Neuronal stem cell (in vitro differentiated cells): Measurements from ENCODE around the gene AREL1.

Source experiments
- DNase-seq: peaks from one replicate; pipeline ENCODE4 v3.0.0-alpha.2; 2013; ENCODE audit warnings: low spot score
- H2AFZ ChIP-seq: one replicate; pipeline ENCODE4 v1.6.1; 2013; ENCODE audit warnings: mild to moderate bottlenecking, low read length, inconsistent platforms
- H2AK5ac ChIP-seq: 2 replicates; pipeline ENCODE4 v1.6.1; 2013; ENCODE audit warnings: low read depth, mild to moderate bottlenecking, inconsistent platforms, low read length, moderate library complexity, mixed read lengths
- H2BK120ac ChIP-seq: 2 replicates; pipeline ENCODE4 v1.6.1; 2013; ENCODE audit warnings: low read depth, mild to moderate bottlenecking, inconsistent platforms, low read length, moderate library complexity, mixed read lengths
- H2BK12ac ChIP-seq: one replicate; pipeline ENCODE4 v1.6.1; 2013; ENCODE audit warnings: low read length, inconsistent platforms
- H2BK15ac ChIP-seq: 2 replicates; pipeline ENCODE4 v1.6.1; 2013; ENCODE audit warnings: mild to moderate bottlenecking, low read length, inconsistent platforms, mixed read lengths
- H2BK5ac ChIP-seq: one replicate; pipeline ENCODE4 v1.6.1; 2013; ENCODE audit warnings: inconsistent platforms, mild to moderate bottlenecking, low read length, moderate library complexity
- H3K14ac ChIP-seq: one replicate; pipeline ENCODE4 v1.6.1; 2013; ENCODE audit warnings: low read length, inconsistent platforms
- H3K18ac ChIP-seq: 2 replicates; pipeline ENCODE4 v1.6.1; 2013; ENCODE audit warnings: low read length, inconsistent platforms
- H3K23ac ChIP-seq: 2 replicates; pipeline ENCODE4 v1.6.1; 2013; ENCODE audit warnings: low read depth, mild to moderate bottlenecking, mixed read lengths, low read length, inconsistent platforms; ENCODE audit not compliant: poor library complexity
- H3K27ac ChIP-seq: replicated peaks from 3 replicates; pipeline ENCODE4 v1.5.1; 2013; ENCODE audit warnings: low read length, inconsistent platforms
- H3K27me3 ChIP-seq, 3 experiments: 2 replicates each; pipeline ENCODE4 v1.6.1; 2013; ENCODE audit warnings: low read length in 3 of 3, mild to moderate bottlenecking in 2 of 3, inconsistent platforms in 1 of 3, low read depth in 1 of 3, mixed read lengths in 1 of 3, moderate library complexity in 1 of 3; ENCODE audit not compliant: control insufficient read depth in 3 of 3, insufficient read depth in 3 of 3
- H3K36me3 ChIP-seq, 2 donors: replicated peaks in 1 of 2; 2 replicates each; pipeline ENCODE4 v1.6.1; 2013; ENCODE audit warnings: low read length in 2 of 2; ENCODE audit not compliant: control insufficient read depth in 2 of 2, insufficient read depth in 2 of 2
- H3K4ac ChIP-seq: 2 replicates; pipeline ENCODE4 v1.6.1; 2013; ENCODE audit warnings: inconsistent platforms, mild to moderate bottlenecking, low read length, moderate library complexity
- H3K4me1 ChIP-seq, 2 donors: 1 replicate in 1 of 2; 2 replicates in 1 of 2; pipeline ENCODE4 v1.6.1; 2013; ENCODE audit warnings: low read length in 2 of 2, low read depth in 1 of 2; ENCODE audit not compliant: control insufficient read depth in 2 of 2, insufficient read depth in 1 of 2
- H3K4me2 ChIP-seq: one replicate; pipeline ENCODE4 v1.6.1; 2013; ENCODE audit warnings: mild to moderate bottlenecking, low read length, inconsistent platforms; ENCODE audit not compliant: insufficient read depth, poor library complexity, severe bottlenecking
- H3K4me3 ChIP-seq, 2 donors: 2 replicates each; pipeline ENCODE4 v1.5.1; 2013; ENCODE audit warnings: low read length in 2 of 2, mild to moderate bottlenecking in 2 of 2, inconsistent platforms in 1 of 2, moderate library complexity in 1 of 2
- H3K79me1 ChIP-seq: one replicate; pipeline ENCODE4 v1.6.1; 2013; ENCODE audit warnings: low read depth, mild to moderate bottlenecking, inconsistent platforms, low read length, moderate library complexity
- H3K9ac ChIP-seq: one replicate; pipeline ENCODE4 v1.6.1; 2013; ENCODE audit warnings: mild to moderate bottlenecking, low read depth, low read length, inconsistent platforms; ENCODE audit not compliant: poor library complexity
- H3K9me3 ChIP-seq, 2 donors: replicated peaks in 1 of 2; 2 replicates each; pipeline versions ENCODE3 to v1.6.1; 2013; ENCODE audit warnings: low read length in 2 of 2, mild to moderate bottlenecking in 2 of 2, inconsistent platforms in 1 of 2, low read depth in 1 of 2, mixed read lengths in 1 of 2, moderate library complexity in 1 of 2; ENCODE audit not compliant: control insufficient read depth in 2 of 2, insufficient read depth in 1 of 2
- H4K8ac ChIP-seq: one replicate; pipeline ENCODE4 v1.6.1; 2013; ENCODE audit warnings: low read depth, mild to moderate bottlenecking, inconsistent platforms, low read length, moderate library complexity
- H4K91ac ChIP-seq: one replicate; pipeline ENCODE4 v1.6.1; 2013; ENCODE audit warnings: low read length, low read depth, mild to moderate bottlenecking, inconsistent platforms; ENCODE audit not compliant: poor library complexity
- WGBS, 2 donors: extraction: QIAGEN DNeasy Blood & Tissue Kit; methylation state at CpG; one replicate each; pipeline ENCODE4 v1.1.7; 2013; ENCODE audit warnings: missing lambda C conversion rate in 2 of 2, mixed read lengths in 1 of 2; ENCODE audit not compliant: insufficient read length in 2 of 2, insufficient replicate concordance in 1 of 2; ENCODE audit errors: extremely low coverage in 2 of 2; 5-methylcytosine and 5-hydroxymethylcytosine counted together

The AREL1 gene

GRCh38 chr14:74635847-74636246 is 77.0 kb downstream of the AREL1 start:
- peaks cover 7 to 35% of the 10 kb centered on the region in 2 donors for H3K4me1 ChIP-seq
- H2BK12ac ChIP-seq, result no peak overlapping the region

DNA sequence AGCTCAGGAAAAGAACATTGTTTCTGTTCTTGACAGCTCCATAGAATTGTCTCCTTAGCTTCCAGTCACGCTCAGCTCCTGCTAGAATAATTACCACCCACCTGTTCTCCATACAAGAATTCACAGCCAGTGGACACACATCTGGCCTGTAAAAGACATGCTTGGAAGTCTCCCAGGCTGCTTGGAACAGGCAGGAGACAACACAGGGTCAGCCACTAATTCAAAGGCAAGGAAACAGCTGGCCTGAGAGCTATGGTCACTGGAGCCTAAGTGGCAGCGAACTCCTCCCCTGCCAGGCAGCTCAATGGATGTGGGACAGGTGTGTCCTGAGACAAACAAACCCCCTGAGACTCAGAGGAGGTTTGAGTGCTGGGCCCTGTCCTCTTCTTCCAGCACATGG is 77.9 kb downstream of the AREL1 start:
- no peak for DNase-seq
- no peak overlapping the region for H2BK15ac ChIP-seq

More at GRCh38 chr14:74635847-74636246, 77.0 kb downstream of the AREL1 start:
- Histone ChIP-seq H3K9ac (no peak overlapping the region), H2BK120ac (no peak overlapping the region), H4K8ac (no peak overlapping the region), H3K36me3 (no peaks in the 10 kb centered on the region), H2BK15ac (no peak overlapping the region), H2BK5ac (no peak overlapping the region), H3K18ac (no peak overlapping the region), H3K4ac (no peak overlapping the region), H2AFZ (no peak overlapping the region), H3K79me1 (no peaks in the 10 kb centered on the region), H3K4me3 (no peak overlapping the region), H3K23ac (no peak overlapping the region), H2AK5ac (no peak overlapping the region), H4K91ac (no peak overlapping the region), H3K27me3 (peaks cover 0 to 16% (median 0%) of the 10 kb centered on the region in 3 experiments), H3K27ac (no peak overlapping the region), H3K14ac (no peak overlapping the region), H3K9me3 (no peaks in the 10 kb centered on the region), H3K4me2 (no peak overlapping the region)
- no peak for DNase-seq
- no CpG with 5 or more reads among the region's 3 CpGs for WGBS, 2 donors

DNA sequence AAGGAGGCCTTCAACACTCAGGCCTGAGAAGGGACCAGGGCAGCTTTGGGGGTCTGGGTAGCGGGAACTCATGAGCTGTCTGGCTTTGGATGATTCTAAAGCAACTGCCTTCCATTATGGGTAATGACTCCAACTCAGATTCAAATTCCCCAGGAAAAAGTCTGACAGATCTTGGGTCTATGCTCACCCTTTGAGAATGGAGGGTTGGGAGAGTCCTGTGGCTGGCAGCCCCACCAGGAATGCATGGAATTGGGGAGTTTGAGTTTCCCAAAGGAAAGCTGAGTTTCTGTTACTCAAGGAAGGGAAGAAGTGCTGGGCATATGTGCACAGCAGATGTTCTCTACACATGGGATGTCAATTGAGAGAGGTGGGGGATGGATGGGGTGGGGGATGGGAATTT is 78.4 kb downstream of the AREL1 start:
- no peak overlapping the region for H3K14ac ChIP-seq
- H2BK15ac ChIP-seq, result no peak overlapping the region
- no peaks in the 10 kb centered on the region for H3K36me3 ChIP-seq
- no peak overlapping the region for H3K4ac ChIP-seq
- H2BK12ac ChIP-seq, result no peak overlapping the region
- H3K27me3 ChIP-seq, result peaks cover 0 to 26% (median 0%) of the 10 kb centered on the region in 3 experiments
- H3K23ac ChIP-seq, result no peak overlapping the region
- H3K4me3 ChIP-seq, result no peak overlapping the region
- no peak overlapping the region for H3K9ac ChIP-seq
- peak overlapping the region; percentile 47 for H2AK5ac ChIP-seq
- no peaks in the 10 kb centered on the region for H3K9me3 ChIP-seq
- WGBS, 2 donors, result no CpG with 5 or more reads among the region's 1 CpG
- no peak overlapping the region for H4K91ac ChIP-seq
- DNase-seq, result no peak
- H2BK5ac ChIP-seq, result no peak overlapping the region
- H3K18ac ChIP-seq, result peak overlapping the region; percentile 7
- peaks cover 7 to 36% of the 10 kb centered on the region in 2 donors for H3K4me1 ChIP-seq
- H3K27ac ChIP-seq, result no peak overlapping the region
- H4K8ac ChIP-seq, result no peak overlapping the region
- no peaks in the 10 kb centered on the region for H3K79me1 ChIP-seq
- H2BK120ac ChIP-seq, result no peak overlapping the region
- H2AFZ ChIP-seq, result no peak overlapping the region
- H3K4me2 ChIP-seq, result no peak overlapping the region

More for the DNA sequence above, 77.9 kb downstream of the AREL1 start:
- Histone ChIP-seq H3K9me3 (no peaks in the 10 kb centered on the region), H3K79me1 (no peaks in the 10 kb centered on the region), H3K27me3 (peaks cover 0 to 22% (median 0%) of the 10 kb centered on the region in 3 experiments), H3K36me3 (no peaks in the 10 kb centered on the region), H2BK120ac (no peak overlapping the region), H3K27ac (no peak overlapping the region), H3K4me3 (no peak overlapping the region), H3K23ac (no peak overlapping the region), H3K4ac (no peak overlapping the region), H2AFZ (no peak overlapping the region), H3K18ac (no peak overlapping the region), H3K4me1 (peaks cover 7 to 36% of the 10 kb centered on the region in 2 donors), H3K4me2 (no peak overlapping the region), H4K91ac (no peak overlapping the region), H2BK12ac (no peak overlapping the region), H3K14ac (no peak overlapping the region), H4K8ac (no peak overlapping the region), H2AK5ac (no peak overlapping the region), H2BK5ac (no peak overlapping the region), H3K9ac (no peak overlapping the region)
- WGBS, 2 donors, result no CpG with 5 or more reads among the region's 2 CpGs

DNA sequence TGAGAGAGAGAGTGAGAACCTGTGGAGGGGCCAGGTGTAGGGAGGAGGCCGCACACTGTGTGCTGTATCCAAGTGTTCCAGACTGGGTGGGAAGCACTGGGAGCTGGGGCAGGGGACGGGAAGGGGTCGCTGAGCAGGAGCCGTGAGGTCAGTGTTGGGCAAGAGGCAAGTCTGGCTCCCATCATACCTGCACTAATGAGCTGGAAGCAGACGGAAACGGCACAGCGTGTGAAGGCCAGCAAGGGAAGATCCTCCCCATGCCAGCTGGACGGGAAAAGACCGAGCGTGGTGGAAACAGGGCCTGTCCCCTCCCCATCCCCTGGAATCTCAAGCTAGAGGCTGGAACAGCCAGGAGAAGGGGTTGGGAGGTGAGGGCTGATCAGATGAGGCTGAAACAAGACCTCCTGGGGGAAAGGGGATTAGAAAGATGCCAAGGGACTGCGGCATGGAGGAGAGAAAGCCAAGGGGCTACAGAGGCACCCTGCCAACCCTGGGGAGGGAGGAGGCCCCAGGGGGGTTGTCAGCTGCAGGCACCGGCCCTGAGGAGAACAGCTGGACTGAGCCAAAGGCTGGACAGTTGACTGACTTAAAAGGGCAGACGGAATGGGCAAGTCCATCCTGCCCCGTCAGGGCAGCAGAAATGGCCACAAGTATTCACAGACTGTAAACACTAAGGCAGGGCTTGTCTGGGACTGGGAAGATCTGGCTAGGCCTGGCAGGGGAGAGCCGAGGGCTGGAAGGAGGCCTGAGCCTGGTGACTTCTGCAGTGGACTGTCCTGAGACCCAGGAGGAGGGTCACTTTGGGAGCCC is 81.8 kb downstream of the AREL1 start:
- no peak overlapping the region for H3K14ac ChIP-seq
- H2BK15ac ChIP-seq, result peak overlapping the region; percentile 20
- no peak overlapping the region for H3K4me3 ChIP-seq
- no peaks in the 10 kb centered on the region for H3K36me3 ChIP-seq
- no peak overlapping the region for H4K91ac ChIP-seq
- DNase-seq, result no peak
- no peaks in the 10 kb centered on the region for H3K79me1 ChIP-seq
- no peak overlapping the region for H4K8ac ChIP-seq
- H3K4ac ChIP-seq, result no peak overlapping the region
- peak overlapping the region; percentile 35 for H2BK5ac ChIP-seq
- no peak overlapping the region for H3K9ac ChIP-seq
- H3K9me3 ChIP-seq, result no peaks in the 10 kb centered on the region
- H3K27ac ChIP-seq, result no peak overlapping the region
- H2AK5ac ChIP-seq, result peak overlapping the region; percentile 53
- H2BK12ac ChIP-seq, result no peak overlapping the region
- no CpG with 5 or more reads among the region's 15 CpGs for WGBS, 2 donors
- peak overlapping the region; percentile 6 for H3K23ac ChIP-seq
- H3K27me3 ChIP-seq, result peaks cover 0 to 24% (median 0%) of the 10 kb centered on the region in 3 experiments
- peak overlapping the region; percentile 24 for H2AFZ ChIP-seq
- H3K4me2 ChIP-seq, result no peak overlapping the region
- peak overlapping the region; percentile 72 for H2BK120ac ChIP-seq
- H3K4me1 ChIP-seq, result peaks cover 3 to 23% of the 10 kb centered on the region in 2 donors
- H3K18ac ChIP-seq, result peak overlapping the region; percentile 38
